Epithelial cell of prostate (primary cell): ENCODE data around the gene DCUN1D2.

Experiments used
- DNase-seq: peaks from one replicate; pipeline ENCODE4 v3.0.0-alpha.2; 2011; ENCODE audit warnings: low read depth, low spot score
- H3K27ac ChIP-seq: fragments of 450-650 bp; 2 replicates; pipeline ENCODE4 v1.5.1; 2017; ENCODE audit warnings: mild to moderate bottlenecking

Gene DCUN1D2

DNA sequence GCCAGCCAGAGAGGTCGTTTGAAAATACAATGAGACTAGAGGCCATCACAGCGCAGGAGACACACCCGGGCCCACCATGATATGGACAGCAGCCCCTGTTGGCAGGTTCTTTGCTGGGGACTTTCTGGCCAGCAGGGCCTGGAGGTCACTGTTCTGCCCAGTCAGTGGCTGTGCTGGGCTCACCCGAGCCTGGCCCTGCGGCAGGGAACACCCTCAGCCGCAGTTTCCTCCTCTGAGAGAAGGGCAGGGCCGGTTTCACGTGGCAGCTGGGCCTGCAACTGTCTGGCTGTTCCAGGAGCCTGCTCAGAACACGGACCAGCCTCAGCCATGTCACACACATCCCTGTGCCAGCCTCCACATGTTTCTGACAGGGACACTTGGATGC is 76.6 kb downstream of the DCUN1D2 start:
- DNase-seq: no peak
- H3K27ac ChIP-seq: no peak overlapping the region

DNA sequence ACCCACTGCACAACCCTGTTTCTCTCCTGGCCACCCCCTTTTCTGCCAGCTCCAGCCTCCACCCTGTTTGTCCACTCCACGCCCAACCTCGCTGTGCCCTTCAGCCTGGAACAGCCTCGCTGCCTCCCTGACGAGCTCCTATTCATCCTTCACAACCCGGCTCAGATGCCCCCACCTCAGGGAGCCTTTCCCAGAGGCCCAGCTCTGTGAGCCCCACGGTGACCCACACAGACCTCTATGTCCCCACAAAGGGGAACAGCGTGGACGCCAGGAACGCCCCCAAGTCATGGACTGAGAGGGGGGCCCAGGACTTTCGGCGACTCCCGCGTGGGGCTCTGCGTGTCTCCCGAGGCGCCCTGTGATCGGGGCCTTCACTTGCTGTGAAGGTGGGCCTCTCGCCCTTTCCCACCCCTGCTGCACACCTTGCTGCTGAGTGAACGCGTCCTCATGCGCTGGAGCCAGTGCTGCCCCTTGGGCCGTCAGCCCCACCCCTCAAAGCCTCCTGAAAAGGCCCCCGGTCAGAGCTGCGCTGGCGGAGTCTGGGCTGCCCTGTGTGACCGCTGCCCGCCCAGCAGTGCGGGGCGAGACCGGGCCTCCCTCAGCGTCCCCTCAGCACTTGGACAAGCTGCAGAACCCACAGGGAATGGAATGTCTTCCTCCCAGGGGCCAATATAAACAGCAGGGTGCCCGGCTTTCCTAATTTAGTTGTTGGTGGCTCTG is 77.2 kb downstream of the DCUN1D2 start:
- no peak for DNase-seq
- no peak overlapping the region for H3K27ac ChIP-seq

DNA sequence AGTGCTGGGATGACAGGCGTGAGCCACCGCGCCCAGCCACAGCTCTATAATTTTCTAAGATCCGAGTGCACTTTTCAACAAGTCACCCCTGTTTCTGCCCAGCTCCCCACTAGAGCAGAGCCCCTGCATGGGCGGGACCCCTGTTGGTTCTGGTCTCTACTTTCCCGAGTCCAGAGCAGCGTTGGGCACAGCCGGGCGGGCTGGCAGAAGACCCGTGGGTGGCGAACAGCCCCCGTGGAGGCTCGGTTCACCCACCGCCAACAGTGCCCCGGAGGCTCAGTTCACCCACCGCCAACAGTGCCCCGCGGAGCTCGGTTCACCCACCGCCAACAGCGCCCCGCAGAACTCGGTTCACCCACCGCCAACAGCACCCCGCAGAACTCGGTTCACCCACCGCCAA is 78.1 kb downstream of the DCUN1D2 start:
- H3K27ac ChIP-seq: no peak overlapping the region
- DNase-seq: no peak

DNA sequence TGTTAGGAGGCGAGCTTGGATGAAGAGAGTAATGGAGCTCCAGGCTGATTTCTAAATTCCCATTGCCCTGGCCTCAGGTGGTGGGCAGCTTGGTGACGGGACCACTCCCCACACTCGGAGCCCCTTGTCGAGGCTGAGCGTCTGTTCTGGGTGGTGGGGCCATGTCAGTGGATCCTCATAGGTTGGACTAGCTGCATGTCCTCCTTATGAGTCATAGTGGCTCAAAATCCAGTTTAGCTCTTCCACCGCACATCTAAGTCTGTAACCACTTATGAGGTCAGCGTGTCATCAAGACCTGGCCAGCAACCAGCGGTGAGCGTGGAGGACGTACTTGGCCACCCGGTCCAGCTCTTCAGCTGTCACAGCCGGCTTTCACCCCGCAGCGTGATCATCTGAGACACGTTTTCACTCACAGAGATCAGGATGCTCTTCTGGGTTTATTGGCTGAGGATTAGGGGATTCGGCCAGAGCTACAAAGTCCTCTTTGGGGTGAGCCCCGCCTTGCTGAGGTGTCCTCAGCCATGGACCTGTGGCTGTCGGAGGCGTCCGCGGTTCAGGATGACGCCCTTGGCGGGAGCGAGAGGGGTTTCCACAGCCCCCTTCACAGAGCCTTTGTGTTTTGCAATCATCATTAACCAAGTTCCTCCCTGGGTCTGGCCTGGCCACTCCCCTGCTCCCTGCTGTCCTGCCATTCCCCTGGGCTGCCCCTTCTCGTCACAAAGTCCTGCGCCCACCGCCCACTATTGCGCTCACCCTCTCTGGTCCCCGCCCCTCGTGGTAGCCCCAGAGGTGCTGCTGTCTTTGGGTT is 79.1 kb downstream of the DCUN1D2 start:
- no peak overlapping the region for H3K27ac ChIP-seq
- DNase-seq: peak; percentile 41

DNA sequence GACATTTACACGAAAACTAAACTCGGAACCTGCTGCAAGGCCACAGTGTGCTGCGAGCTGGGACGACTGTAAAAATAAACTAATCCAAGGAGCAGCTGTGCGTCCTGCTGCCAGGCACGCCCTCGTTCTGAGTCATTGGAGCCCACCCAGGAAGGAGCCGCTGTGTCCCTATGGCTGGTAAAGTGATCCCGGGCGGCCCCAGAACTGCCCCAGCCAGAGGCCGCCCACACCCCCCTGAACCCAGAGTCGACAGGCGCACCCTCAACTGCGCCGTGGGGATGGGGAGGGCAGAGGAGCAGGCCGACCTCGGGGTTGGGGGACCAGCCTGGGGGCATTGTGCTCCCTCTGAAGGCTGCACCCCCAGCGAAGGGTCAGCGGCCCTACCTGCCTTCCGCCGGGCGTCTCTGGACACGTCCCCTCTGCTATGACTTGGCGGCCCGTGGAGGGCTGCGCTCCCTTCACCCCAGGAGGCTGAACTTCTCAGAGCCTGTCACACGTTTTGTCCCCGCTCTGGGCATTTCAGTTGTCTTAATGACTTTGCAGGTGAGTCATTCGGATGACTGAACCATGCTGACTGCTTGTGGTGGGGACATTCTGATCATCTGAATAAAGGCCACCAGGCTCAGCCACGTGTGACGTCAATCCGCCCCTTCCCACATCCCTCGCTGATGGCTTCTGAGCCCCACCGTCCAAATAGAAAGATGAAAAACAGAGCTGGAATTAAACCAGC is 79.9 kb downstream of the DCUN1D2 start:
- no peak overlapping the region for H3K27ac ChIP-seq
- peak; percentile 18 for DNase-seq

DNA sequence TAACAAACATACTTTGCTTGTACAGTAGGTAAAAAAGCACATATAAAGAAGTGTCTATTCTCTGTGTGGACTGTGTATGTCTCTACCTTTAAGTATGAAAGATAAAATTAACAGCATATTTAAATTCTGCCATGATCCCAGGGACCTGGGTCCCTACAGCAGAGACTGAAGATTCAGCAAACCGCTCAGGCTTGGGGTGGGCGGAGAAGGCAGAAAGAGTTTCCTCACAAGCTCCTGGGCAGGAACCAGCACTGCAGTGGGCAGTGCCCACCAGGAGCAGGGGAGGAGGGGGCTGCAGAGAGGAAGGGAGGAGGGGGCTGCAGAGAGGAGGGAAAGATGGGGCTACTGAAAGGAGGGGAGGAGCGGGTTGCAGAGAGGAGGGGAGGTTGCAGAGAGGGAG is 81.9 kb downstream of the DCUN1D2 start:
- H3K27ac ChIP-seq: no peak overlapping the region
- no peak for DNase-seq

DNA sequence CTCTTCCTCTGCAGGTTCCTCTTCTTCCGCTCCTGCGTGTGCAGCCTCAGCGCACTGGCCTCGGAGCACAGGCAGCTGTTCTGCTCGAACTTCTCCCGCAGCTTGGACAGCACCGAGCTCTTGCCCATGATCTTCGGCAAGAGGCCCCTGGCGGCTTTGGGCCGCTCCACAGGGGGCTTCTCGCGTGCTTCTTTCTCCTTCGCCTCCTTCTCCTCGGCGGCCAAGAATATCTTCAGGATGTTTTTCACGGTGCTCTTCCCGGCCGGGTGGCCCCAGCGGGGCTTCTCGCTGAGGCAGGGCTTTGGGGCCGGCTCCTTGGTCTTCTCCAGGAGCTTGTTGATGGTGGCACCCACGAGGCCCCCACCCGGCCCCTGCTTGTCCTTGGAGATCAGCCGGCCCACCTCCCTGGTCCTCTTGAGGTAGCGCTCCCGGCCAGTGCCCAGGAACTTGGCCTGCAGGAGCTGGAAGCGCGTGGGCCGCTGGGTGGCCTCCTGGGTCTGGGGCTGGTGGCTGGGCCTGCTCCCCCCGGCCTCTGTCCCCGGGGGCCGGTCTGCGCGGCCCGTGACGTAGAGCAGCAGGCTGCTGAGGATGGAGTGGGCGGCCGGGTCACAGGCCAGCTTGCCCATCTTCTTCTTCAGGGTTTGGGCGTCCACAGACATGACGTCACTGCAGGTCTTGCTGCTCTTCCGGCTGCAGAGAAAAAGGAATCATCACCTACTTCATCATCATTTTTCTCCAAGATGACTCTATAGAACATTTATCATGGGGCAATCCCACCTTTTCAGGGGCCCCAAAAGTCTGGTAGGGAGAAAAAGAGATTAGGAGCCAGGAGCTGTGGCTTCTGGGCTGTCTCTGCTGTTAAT is 82.7 kb downstream of the DCUN1D2 start:
- DNase-seq: no peak
- H3K27ac ChIP-seq: no peak overlapping the region

DNA sequence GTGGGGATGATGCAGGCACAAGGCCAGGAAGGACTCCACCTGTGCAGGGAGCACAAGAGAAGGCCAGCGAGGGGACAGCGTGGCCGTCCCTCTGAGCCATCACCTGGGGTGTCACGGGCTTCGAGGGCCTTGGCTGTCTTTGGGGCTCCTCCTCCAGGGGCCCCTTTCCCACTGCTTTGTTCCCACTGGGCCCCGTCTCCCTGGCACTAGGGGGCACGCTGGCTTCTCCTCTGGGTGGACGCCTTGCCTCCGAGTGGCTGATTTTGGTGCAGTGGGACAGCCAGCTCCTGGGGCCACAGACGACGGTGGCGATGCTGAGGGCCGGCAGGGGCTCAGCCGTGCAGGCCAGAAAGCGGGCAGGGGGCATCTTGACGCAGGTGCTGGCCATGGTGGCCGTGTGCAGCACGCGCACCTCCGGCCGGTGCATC is 83.4 kb downstream of the DCUN1D2 start:
- no peak overlapping the region for H3K27ac ChIP-seq
- DNase-seq: no peak

DNA sequence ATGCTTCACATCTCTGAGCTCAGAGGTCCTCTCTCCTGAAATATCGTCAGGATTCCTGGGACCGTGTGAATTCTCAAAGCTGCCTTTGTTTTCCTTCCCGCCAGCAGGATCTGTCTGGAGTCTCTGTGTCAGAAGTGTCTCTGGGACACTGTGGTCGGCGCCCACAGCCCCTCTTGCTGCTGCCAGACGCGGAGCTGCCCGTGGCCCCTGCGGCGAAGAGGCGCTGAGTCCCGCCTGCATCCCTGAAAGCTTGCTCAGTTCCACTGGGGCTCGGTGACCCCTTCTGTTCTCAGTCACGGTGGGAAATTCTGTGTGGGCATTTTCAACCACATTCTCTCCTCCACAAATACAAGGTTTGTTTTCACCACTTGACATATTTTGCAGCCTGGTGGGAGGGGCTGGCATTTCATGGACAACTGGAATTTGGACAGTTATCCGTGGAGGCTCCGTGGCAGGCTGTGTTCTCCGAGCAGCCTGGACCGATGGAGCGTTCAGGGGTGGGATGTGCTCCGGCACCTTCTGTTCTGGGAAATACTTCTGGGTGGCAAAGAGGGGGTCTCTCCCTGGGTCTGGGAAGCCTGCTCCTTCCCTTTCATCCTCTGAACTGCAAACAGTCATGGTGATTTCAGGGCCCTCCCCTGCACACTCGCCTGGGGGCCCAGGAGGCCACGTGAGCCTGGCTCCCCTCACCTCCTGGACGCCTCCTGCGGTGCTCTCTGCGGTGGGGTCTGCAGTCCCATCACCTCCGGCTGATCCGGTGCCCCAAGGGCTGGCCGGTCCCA is 84.0 kb downstream of the DCUN1D2 start:
- DNase-seq: no peak
- no peak overlapping the region for H3K27ac ChIP-seq
